OCI-LY7 (cell line): Measurements from ENCODE around the gene BMPER. TPM values are rescaled to one million over a fixed set of nuclear protein-coding genes. Genes with fewer than 3 reads are reported as not detected.

Experiments
- BruUV-seq: library from RNA; stranded (reverse); fragments of 400-500 nt; replicated peaks from 2 replicates; lab custom pipeline; 2021; lab: Mats Ljungman, UMichigan
- CTCF ChIA-PET: fragments of 300-600 bp; sonication (Branson Sonifier 250); formaldehyde crosslinking; loops from one replicate; lab custom pipeline; 2022; ENCODE audit warnings: antibody characterized with exemption; ENCODE audit not compliant: unreplicated experiment; lab: Charles Lee
- POLR2A ChIA-PET: fragments of 300-600 bp; sonication (Branson Sonifier 250); formaldehyde crosslinking; loops from one replicate; lab custom pipeline; 2022; ENCODE audit warnings: antibody characterized with exemption; lab: Charles Lee
- DNase-seq: peaks from one replicate; pipeline ENCODE4 v3.0.0-alpha.2; 2015; ENCODE audit warnings: low spot score
- H2AFZ ChIP-seq: fragments of 200-600 bp; sonication (generic), shearing (Covaris generic); 2 replicates; pipeline ENCODE4 v1.6.1; 2014; ENCODE audit warnings: mild to moderate bottlenecking, antibody characterized with exemption, low read length, moderate library complexity
- H3K27ac ChIP-seq: fragments of 200-600 bp; sonication (generic); 2 replicates; pipeline ENCODE4 v1.5.1; 2014; ENCODE audit warnings: mixed run types, low read depth, mild to moderate bottlenecking, moderate library complexity, low read length, inconsistent platforms; ENCODE audit not compliant: poor library complexity, severe bottlenecking
- H3K36me3 ChIP-seq: fragments of 200-600 bp; sonication (generic); 2 replicates; pipeline ENCODE4 v1.6.1; 2014; ENCODE audit warnings: mild to moderate bottlenecking, antibody characterized with exemption, low read length, moderate library complexity, mixed read lengths; ENCODE audit not compliant: insufficient read depth
- H3K4me1 ChIP-seq: fragments of 200-600 bp; sonication (generic); 2 replicates; pipeline ENCODE4 v1.5.1; 2014; ENCODE audit warnings: mild to moderate bottlenecking, low read length; ENCODE audit not compliant: insufficient read depth, poor library complexity, severe bottlenecking
- H3K4me2 ChIP-seq: fragments of 200-600 bp; sonication (generic); 2 replicates; pipeline ENCODE4 v1.6.1; 2014; ENCODE audit warnings: mild to moderate bottlenecking, low read length
- H3K4me3 ChIP-seq: fragments of 200-600 bp; sonication (generic); 2 replicates; pipeline ENCODE4 v1.5.1; 2014; ENCODE audit warnings: mild to moderate bottlenecking, low read depth, low read length; ENCODE audit not compliant: poor library complexity, severe bottlenecking
- H3K79me2 ChIP-seq: fragments of 200-600 bp; sonication (generic); 2 replicates; pipeline ENCODE4 v1.6.1; 2016; ENCODE audit warnings: low read depth, mild to moderate bottlenecking, low read length, moderate library complexity, mixed read lengths; ENCODE audit not compliant: insufficient read depth
- H3K9me2 ChIP-seq: fragments of 200-600 bp; sonication (generic); 2 replicates; pipeline ENCODE4 v1.6.1; 2016; ENCODE audit warnings: mild to moderate bottlenecking, low read length, mixed read lengths; ENCODE audit not compliant: insufficient read depth
- H3K9me3 ChIP-seq: fragments of 200-600 bp; sonication (generic); 2 replicates; pipeline ENCODE4 v1.6.1; 2014; ENCODE audit warnings: mild to moderate bottlenecking, mixed run types, low read length, mixed read lengths
- H4K20me1 ChIP-seq: fragments of 200-600 bp; sonication (generic); 2 replicates; pipeline ENCODE4 v1.6.1; 2014; ENCODE audit warnings: mild to moderate bottlenecking, antibody characterized with exemption, low read length, moderate library complexity, mixed read lengths; ENCODE audit not compliant: insufficient read depth
- CTCF ChIP-seq: fragments of 200-600 bp; sonication (generic); conservative IDR thresholded peaks from 2 replicates; pipeline ENCODE4 v1.5.1; 2014; ENCODE audit warnings: mild to moderate bottlenecking, antibody characterized with exemption, low read length, moderate library complexity, mixed read lengths
- EZH2phosphoT487 ChIP-seq: fragments of 200-600 bp; sonication (generic); IDR thresholded peaks from 2 replicates; pipeline ENCODE4 v1.6.1; 2018; ENCODE audit warnings: low read depth, borderline replicate concordance, mild to moderate bottlenecking, mixed run types, antibody characterized with exemption, low read length, moderate library complexity, mixed read lengths
- intact Hi-C: fragments of 100-400 bp; cut with micrococcal nuclease; formaldehyde crosslinking; loops from one replicate; pipeline ENCODE4 v1.10.0; 2022; ENCODE audit not compliant: unreplicated experiment
- total RNA-seq, 2 experiments: library from RNA; depleted of rRNA in 1 of 2; stranded (reverse); fragments of >200 nt in 1 of 2; shearing (Covaris generic) in 1 of 2; gene quantifications; 2 replicates each; pipeline ENCODE4 v1.2.3, GENCODE V29; 2014 to 2022

BMPER gene
- total RNA-seq, 2 experiments from 2014 or later, result not detected

- Histone ChIP-seq H4K20me1 (no peaks in the 10 kb centered on the region), H3K4me1 (no peaks in the 10 kb centered on the region), H3K4me3 (no peak overlapping the region), H3K9me2 (no peaks in the 10 kb centered on the region), H3K27ac (no peak overlapping the region), H2AFZ (no peak overlapping the region), H3K36me3 (no peaks in the 10 kb centered on the region), H3K9me3 (no peaks in the 10 kb centered on the region), H3K79me2 (no peaks in the 10 kb centered on the region), H3K4me2 (no peak overlapping the region)
- ChIA-PET POLR2A (interaction anchor here (0.6 kb wide), 1 partner anchor 1089 kb away, joined by 3 read pairs; no protein-coding TSS in a partner anchor), CTCF (no interaction called here)
- no TSS peak for BruUV-seq
- TF ChIP-seq CTCF, result no peak
- TF ChIP-seq EZH2phosphoT487, result no peak
- no peak for DNase-seq
- intact Hi-C loops, result no loop called here
Measured at GRCh38 chr7:34036051-34036920, 130.9 kb downstream of the BMPER start.

DNA sequence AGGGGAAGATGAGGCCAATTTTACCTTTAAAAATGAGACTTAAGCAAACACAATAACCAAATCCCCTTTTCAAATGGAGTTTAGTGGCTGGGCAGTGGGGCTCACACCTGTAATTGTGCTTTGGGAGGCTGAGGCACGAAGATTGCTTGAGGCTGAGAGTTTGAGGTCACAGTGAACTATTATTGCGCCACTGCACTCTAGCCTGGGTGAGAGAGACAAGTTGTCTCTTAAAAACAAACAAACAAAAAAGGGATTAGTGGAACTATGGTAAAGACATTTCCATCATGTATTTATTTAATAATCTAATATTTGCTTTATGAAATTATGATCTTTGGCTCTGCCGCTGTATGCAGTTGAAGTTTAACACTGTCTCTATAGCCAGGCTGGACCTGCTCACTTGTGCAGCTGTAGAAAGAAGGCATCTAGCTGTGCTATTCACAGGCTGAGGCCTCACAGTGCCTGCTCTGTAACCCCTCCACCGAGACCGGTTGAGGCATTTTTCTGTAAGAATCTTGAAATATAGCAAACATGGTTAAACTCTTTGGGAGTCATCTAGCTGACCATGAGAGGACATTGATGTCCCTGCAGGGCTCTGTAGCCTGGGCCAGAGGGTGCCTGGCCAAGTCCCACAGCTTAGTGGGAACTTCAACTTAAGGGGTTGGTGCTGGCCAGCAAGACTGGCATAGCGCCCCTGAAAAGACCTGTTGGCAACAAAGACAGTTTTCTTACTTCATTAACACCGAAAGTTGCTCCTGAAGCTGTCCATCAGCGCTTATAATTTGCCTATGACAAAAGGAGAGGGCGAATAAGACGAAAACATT lies 131.8 kb downstream of the BMPER start:
- no TSS peak for BruUV-seq
- Histone ChIP-seq H3K27ac (no peak overlapping the region), H3K9me2 (no peaks in the 10 kb centered on the region), H3K4me2 (no peak overlapping the region), H3K4me1 (no peaks in the 10 kb centered on the region), H3K79me2 (no peaks in the 10 kb centered on the region), H4K20me1 (no peaks in the 10 kb centered on the region), H3K9me3 (no peaks in the 10 kb centered on the region), H3K4me3 (no peak overlapping the region), H2AFZ (no peak overlapping the region), H3K36me3 (no peaks in the 10 kb centered on the region)
- TF ChIP-seq EZH2phosphoT487 (no peak), CTCF (no peak)
- DNase-seq, result no peak
- intact Hi-C loops, result no loop called here
- ChIA-PET CTCF (no interaction called here), POLR2A (interaction anchor here (0.6 kb wide), 1 partner anchor 1088 kb away, joined by 3 read pairs; no protein-coding TSS in a partner anchor)
